SK-N-SH treated with all-trans-retinoic acid at 6 μM for 48 hours (cell line): Measurements from ENCODE around the gene TSSK2.

Source experiments
- ATAC-seq: fragments of 200-7000 bp; cut with Tn5 transposase; 3 replicates; pipeline ENCODE4 v1.9.1; 2020; ENCODE audit warnings: mild to moderate bottlenecking, moderate library complexity
- ARNTL ChIP-seq: fragments of 450-650 bp; formaldehyde crosslinking; IDR thresholded peaks from 2 replicates; pipeline ENCODE4 v1.5.0; 2020; ENCODE audit warnings: low read depth, mild to moderate bottlenecking, moderate library complexity, borderline replicate concordance
- BACH2 ChIP-seq: fragments of 250-450 bp; sonication (Bioruptor Pico); IDR thresholded peaks from 2 replicates; pipeline ENCODE4 v1.9.0; 2021; ENCODE audit warnings: mild to moderate bottlenecking, borderline replicate concordance
- CSDC2 ChIP-seq: fragments of 250-450 bp; sonication (Bioruptor Pico); IDR thresholded peaks from 2 replicates; pipeline ENCODE4 v1.5.0; 2020; ENCODE audit warnings: mild to moderate bottlenecking, moderate library complexity
- ESRRG ChIP-seq: fragments of 250-450 bp; sonication (Bioruptor Pico); IDR thresholded peaks from 2 replicates; pipeline ENCODE4 v1.6.1; 2021; ENCODE audit warnings: mild to moderate bottlenecking
- GLIS3 ChIP-seq: fragments of 250-450 bp; sonication (Bioruptor Pico); IDR thresholded peaks from 2 replicates; pipeline ENCODE4 v1.5.0; 2020; ENCODE audit warnings: mild to moderate bottlenecking, moderate library complexity
- ISL1 ChIP-seq: fragments of 250-450 bp; sonication (Bioruptor Pico); IDR thresholded peaks from 2 replicates; pipeline ENCODE4 v2.1.2; 2022; ENCODE audit warnings: mild to moderate bottlenecking, moderate library complexity
- OSR1 ChIP-seq: fragments of 250-450 bp; sonication (Bioruptor Pico); IDR thresholded peaks from 2 replicates; pipeline ENCODE4 v1.8.0; 2022; ENCODE audit warnings: moderate library complexity, mild to moderate bottlenecking, inconsistent platforms
- POU6F1 ChIP-seq: fragments of 250-450 bp; sonication (Bioruptor Pico); IDR thresholded peaks from 2 replicates; pipeline ENCODE4 v1.8.0; 2021; ENCODE audit warnings: low read depth, mild to moderate bottlenecking, moderate library complexity, borderline replicate concordance
- SNAI2 ChIP-seq: fragments of 250-450 bp; sonication (Bioruptor Pico); IDR thresholded peaks from 2 replicates; pipeline ENCODE4 v1.5.0; 2020; ENCODE audit warnings: mild to moderate bottlenecking, moderate library complexity
- TCF4 ChIP-seq: fragments of 250-450 bp; sonication (Bioruptor Pico); IDR thresholded peaks from 2 replicates; pipeline ENCODE4 v1.8.0; 2021; ENCODE audit warnings: mild to moderate bottlenecking, moderate library complexity, borderline replicate concordance
- TOX ChIP-seq: fragments of 250-450 bp; sonication (Bioruptor Pico); IDR thresholded peaks from 2 replicates; pipeline ENCODE4 v1.8.0; 2021; ENCODE audit warnings: mild to moderate bottlenecking, moderate library complexity, borderline replicate concordance
- TSHZ2 ChIP-seq: fragments of 250-450 bp; sonication (Bioruptor Pico); IDR thresholded peaks from 2 replicates; pipeline ENCODE4 v1.5.0; 2020; ENCODE audit warnings: mild to moderate bottlenecking, moderate library complexity
- ZC3H10 ChIP-seq: fragments of 250-450 bp; sonication (Bioruptor Pico); IDR thresholded peaks from 2 replicates; pipeline ENCODE4 v1.5.1; 2021; ENCODE audit warnings: mild to moderate bottlenecking, moderate library complexity
- ZFP3 ChIP-seq: fragments of 250-450 bp; sonication (Bioruptor Pico); IDR thresholded peaks from 2 replicates; pipeline ENCODE4 v1.5.0; 2020; ENCODE audit warnings: mild to moderate bottlenecking, moderate library complexity
- ZFP30 ChIP-seq: fragments of 450-650 bp; formaldehyde crosslinking; IDR thresholded peaks from 2 replicates; pipeline ENCODE4 v1.5.0; 2022; ENCODE audit warnings: mild to moderate bottlenecking, moderate library complexity
- ZNF565 ChIP-seq: fragments of 450-650 bp; formaldehyde crosslinking; conservative IDR thresholded peaks from 2 replicates; pipeline ENCODE4 v1.5.0; 2020; ENCODE audit warnings: low read depth, mild to moderate bottlenecking, moderate library complexity
- ZNF70 ChIP-seq: fragments of 450-650 bp; formaldehyde crosslinking; IDR thresholded peaks from 2 replicates; pipeline ENCODE4 v1.5.0; 2020; ENCODE audit warnings: mild to moderate bottlenecking, moderate library complexity
- ZNF8 ChIP-seq: fragments of 450-650 bp; formaldehyde crosslinking; IDR thresholded peaks from 2 replicates; pipeline ENCODE4 v1.5.0; 2020; ENCODE audit warnings: mild to moderate bottlenecking, moderate library complexity
- TF ChIP-seq, protein P1 (sequence below): fragments of 250-450 bp; sonication (Bioruptor Pico); IDR thresholded peaks from 2 replicates; pipeline ENCODE4 v1.5.1; 2021; ENCODE audit warnings: mild to moderate bottlenecking, moderate library complexity
- TF ChIP-seq, protein P2 (sequence below): fragments of 250-450 bp; sonication (Bioruptor Pico); IDR thresholded peaks from 2 replicates; pipeline ENCODE4 v1.5.1; 2020; ENCODE audit warnings: low read depth, mild to moderate bottlenecking, moderate library complexity

Gene TSSK2

DNA sequence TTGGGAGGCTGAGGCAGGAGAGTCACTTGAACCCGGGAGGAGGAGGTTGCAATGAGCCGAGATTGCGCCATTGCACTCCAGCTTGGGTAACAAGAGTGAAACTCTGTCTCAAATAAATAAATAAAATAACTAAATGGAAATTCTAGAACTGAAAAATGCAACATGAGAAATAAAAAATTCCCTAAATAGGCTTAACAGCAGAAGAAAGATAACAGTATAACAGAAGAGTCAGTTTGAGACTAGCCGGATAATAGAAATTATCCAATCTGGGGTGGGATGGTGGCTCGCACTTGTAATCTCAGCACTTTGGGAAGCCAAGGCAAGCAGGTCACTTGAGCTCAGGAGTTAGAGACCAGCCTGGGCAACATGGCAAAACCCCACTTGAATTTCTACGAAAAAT lies 33.3 kb downstream of the TSSK2 start:
- no peak for TF ChIP-seq CSDC2 (CRISPR knock-in tag)
- TF ChIP-seq POU6F1 (CRISPR knock-in tag), result no peak
- no peak for TF ChIP-seq ZC3H10 (CRISPR knock-in tag)
- no peak for TF ChIP-seq ESRRG
- TF ChIP-seq SNAI2 (CRISPR knock-in tag), result no peak
- no peak for TF ChIP-seq ZNF70
- ATAC-seq, result no peak

- ATAC-seq, result no peak
- TF ChIP-seq, protein P1, sequence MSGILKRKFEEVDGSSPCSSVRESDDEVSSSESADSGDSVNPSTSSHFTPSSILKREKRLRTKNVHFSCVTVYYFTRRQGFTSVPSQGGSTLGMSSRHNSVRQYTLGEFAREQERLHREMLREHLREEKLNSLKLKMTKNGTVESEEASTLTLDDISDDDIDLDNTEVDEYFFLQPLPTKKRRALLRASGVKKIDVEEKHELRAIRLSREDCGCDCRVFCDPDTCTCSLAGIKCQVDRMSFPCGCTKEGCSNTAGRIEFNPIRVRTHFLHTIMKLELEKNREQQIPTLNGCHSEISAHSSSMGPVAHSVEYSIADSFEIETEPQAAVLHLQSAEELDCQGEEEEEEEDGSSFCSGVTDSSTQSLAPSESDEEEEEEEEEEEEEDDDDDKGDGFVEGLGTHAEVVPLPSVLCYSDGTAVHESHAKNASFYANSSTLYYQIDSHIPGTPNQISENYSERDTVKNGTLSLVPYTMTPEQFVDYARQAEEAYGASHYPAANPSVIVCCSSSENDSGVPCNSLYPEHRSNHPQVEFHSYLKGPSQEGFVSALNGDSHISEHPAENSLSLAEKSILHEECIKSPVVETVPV (CRISPR knock-in tag), result no peak
- TF ChIP-seq TSHZ2 (CRISPR knock-in tag), result no peak
- TF ChIP-seq CSDC2 (CRISPR knock-in tag), result no peak
- TF ChIP-seq ISL1, result no peak
- TF ChIP-seq POU6F1 (CRISPR knock-in tag), result no peak
- no peak for TF ChIP-seq TCF4 (CRISPR knock-in tag)
- no peak for TF ChIP-seq ZNF8
- TF ChIP-seq, protein P2, sequence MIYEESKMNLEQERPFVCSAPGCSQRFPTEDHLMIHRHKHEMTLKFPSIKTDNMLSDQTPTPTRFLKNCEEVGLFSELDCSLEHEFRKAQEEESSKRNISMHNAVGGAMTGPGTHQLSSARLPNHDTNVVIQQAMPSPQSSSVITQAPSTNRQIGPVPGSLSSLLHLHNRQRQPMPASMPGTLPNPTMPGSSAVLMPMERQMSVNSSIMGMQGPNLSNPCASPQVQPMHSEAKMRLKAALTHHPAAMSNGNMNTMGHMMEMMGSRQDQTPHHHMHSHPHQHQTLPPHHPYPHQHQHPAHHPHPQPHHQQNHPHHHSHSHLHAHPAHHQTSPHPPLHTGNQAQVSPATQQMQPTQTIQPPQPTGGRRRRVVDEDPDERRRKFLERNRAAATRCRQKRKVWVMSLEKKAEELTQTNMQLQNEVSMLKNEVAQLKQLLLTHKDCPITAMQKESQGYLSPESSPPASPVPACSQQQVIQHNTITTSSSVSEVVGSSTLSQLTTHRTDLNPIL (CRISPR knock-in tag), result no peak
- TF ChIP-seq ESRRG, result no peak
- no peak for TF ChIP-seq ZNF565
- no peak for TF ChIP-seq TOX
- no peak for TF ChIP-seq BACH2 (CRISPR knock-in tag)
- no peak for TF ChIP-seq ZNF70
- TF ChIP-seq ZFP3 (CRISPR knock-in tag), result no peak
- TF ChIP-seq ARNTL (CRISPR knock-in tag), result no peak
Measured at GRCh38 chr22:19166421-19166820, 35.3 kb downstream of the TSSK2 start.

GRCh38 chr22:19167106-19167869 lies 36.2 kb downstream of the TSSK2 start:
- ATAC-seq, result no peak
- TF ChIP-seq ZNF8 (no peak), ZNF70 (no peak), SNAI2 (CRISPR knock-in tag) (no peak), ZNF565 (no peak), POU6F1 (CRISPR knock-in tag) (no peak), ARNTL (CRISPR knock-in tag) (no peak), GLIS3 (CRISPR knock-in tag) (no peak), BACH2 (CRISPR knock-in tag) (no peak), ZFP3 (CRISPR knock-in tag) (no peak), ISL1 (no peak), TCF4 (CRISPR knock-in tag) (no peak), ZC3H10 (CRISPR knock-in tag) (no peak), ESRRG (no peak), ZFP30 (CRISPR knock-in tag) (no peak), OSR1 (no peak)
- TF ChIP-seq, protein P1 (CRISPR knock-in tag), result no peak
- TF ChIP-seq, protein P2 (CRISPR knock-in tag), result no peak
